NCI-H1694 treated with DMSO at 0.1 percent for 48 hours (cell line): ENCODE measurements around the gene PFKFB1.

Source experiments
- DNase-seq: peaks from one replicate; lab custom pipeline; 2025; lab: John Stamatoyannopoulos, UW

Gene PFKFB1

GRCh38 chrX:54922547-54922946 lies 71.4 kb downstream of the PFKFB1 start:
- DNase-seq = no peak

- peak; percentile 67 for DNase-seq
Measured at GRCh38 chrX:54921427-54922021, 72.5 kb downstream of the PFKFB1 start.

GRCh38 chrX:54920610-54921426 lies 73.2 kb downstream of the PFKFB1 start, which contains the start of gene TRO:
Gene TRO, plus strand, starts transcription at chrX:54920824. Its CDS starts 1,423 bp downstream, at chrX:54922247.
- DNase-seq = peak; percentile 44

GRCh38 chrX:54909941-54910340 lies 84.0 kb downstream of the PFKFB1 start:
- no peak for DNase-seq

GRCh38 chrX:54894159-54894558 lies 99.8 kb downstream of the PFKFB1 start:
- no peak for DNase-seq

GRCh38 chrX:54891573-54891972 lies 102.4 kb downstream of the PFKFB1 start:
- peak; percentile 3 for DNase-seq

GRCh38 chrX:54885740-54886139 lies 108.2 kb downstream of the PFKFB1 start:
- no peak for DNase-seq
